Esophagus squamous epithelium (tissue), 5 donors: ENCODE results near the gene CCDC15. TPM values are rescaled to one million over a fixed set of nuclear protein-coding genes. Genes with fewer than 3 reads are reported as not detected.
"Not testable (repeated sequence)": the region's sequence is repeated elsewhere in the genome, so short reads cannot be mapped to it uniquely, and the experiment has no call there.

Source experiments
- DNase-seq: peaks from one replicate; lab custom pipeline; 2025; lab: John Stamatoyannopoulos, UW
- H3K27ac ChIP-seq, 4 donors: fragments of 200-600 bp; sonication (generic); one replicate each; pipeline ENCODE4 v1.5.1; 2016 to 2019; ENCODE audit warnings: mild to moderate bottlenecking in 1 of 4
- H3K27me3 ChIP-seq, 4 donors: fragments of 200-600 bp; sonication (generic); 1 replicate in 3 of 4; 2 replicates in 1 of 4; pipeline versions ENCODE4 v1.5.1 to v1.6.0; 2017 to 2021; ENCODE audit warnings: antibody characterized with exemption in 1 of 4
- H3K36me3 ChIP-seq, 3 donors: fragments of 200-600 bp; sonication (generic); one replicate each; pipeline ENCODE4 v1.5.1; 2016 to 2019
- H3K4me1 ChIP-seq, 3 donors: fragments of 200-600 bp; sonication (generic); one replicate each; pipeline ENCODE4 v1.5.1; 2017 to 2019
- H3K4me3 ChIP-seq, 4 donors: fragments of 200-600 bp; sonication (generic); 1 replicate in 3 of 4; 2 replicates in 1 of 4; pipeline ENCODE4 v1.5.1; 2016 to 2019; ENCODE audit warnings: mild to moderate bottlenecking in 2 of 4, moderate library complexity in 1 of 4
- H3K9me3 ChIP-seq, 3 donors: fragments of 200-600 bp; sonication (generic); one replicate each; pipeline ENCODE4 v1.5.1; 2016 to 2019
- POLR2A ChIP-seq, 4 donors: fragments of 450-650 bp; IDR thresholded peaks; one replicate each; pipeline ENCODE4 v1.6.1; 2017; ENCODE audit warnings: antibody characterized with exemption in 4 of 4, mild to moderate bottlenecking in 4 of 4, moderate library complexity in 3 of 4
- WGBS, 2 donors: methylation state at CpG; one replicate each; pipeline ENCODE4 v1.1.5; 2018; 5-methylcytosine and 5-hydroxymethylcytosine counted together
- intact Hi-C: fragments of 100-400 bp; cut with DNase I; formaldehyde crosslinking; loops from one replicate; pipeline ENCODE4 v1.15.0; 2022
- total RNA-seq, 4 donors: library from RNA; depleted of rRNA; stranded (reverse); fragments of >200 nt; gene quantifications; one replicate each; pipeline ENCODE4 v1.1.0, GENCODE V29; 2016
- TF ChIP-seq, protein P1 (sequence below), 6 experiments: fragments of 450-650 bp in 4 of 6; fragments of 200-600 bp in 2 of 6; sonication (generic) in 2 of 6; IDR thresholded peaks; one replicate each; pipeline ENCODE4 v1.5.1; 2016 to 2019; ENCODE audit warnings: antibody characterized with exemption in 6 of 6, mild to moderate bottlenecking in 4 of 6, moderate library complexity in 4 of 6
- donor health status: DM: yes; HTN: yes; CAD: no.

The CCDC15 gene
- total RNA-seq, 4 donors from 2014 or later = 2.0 to 3.2 (median 2.9) TPM

DNA sequence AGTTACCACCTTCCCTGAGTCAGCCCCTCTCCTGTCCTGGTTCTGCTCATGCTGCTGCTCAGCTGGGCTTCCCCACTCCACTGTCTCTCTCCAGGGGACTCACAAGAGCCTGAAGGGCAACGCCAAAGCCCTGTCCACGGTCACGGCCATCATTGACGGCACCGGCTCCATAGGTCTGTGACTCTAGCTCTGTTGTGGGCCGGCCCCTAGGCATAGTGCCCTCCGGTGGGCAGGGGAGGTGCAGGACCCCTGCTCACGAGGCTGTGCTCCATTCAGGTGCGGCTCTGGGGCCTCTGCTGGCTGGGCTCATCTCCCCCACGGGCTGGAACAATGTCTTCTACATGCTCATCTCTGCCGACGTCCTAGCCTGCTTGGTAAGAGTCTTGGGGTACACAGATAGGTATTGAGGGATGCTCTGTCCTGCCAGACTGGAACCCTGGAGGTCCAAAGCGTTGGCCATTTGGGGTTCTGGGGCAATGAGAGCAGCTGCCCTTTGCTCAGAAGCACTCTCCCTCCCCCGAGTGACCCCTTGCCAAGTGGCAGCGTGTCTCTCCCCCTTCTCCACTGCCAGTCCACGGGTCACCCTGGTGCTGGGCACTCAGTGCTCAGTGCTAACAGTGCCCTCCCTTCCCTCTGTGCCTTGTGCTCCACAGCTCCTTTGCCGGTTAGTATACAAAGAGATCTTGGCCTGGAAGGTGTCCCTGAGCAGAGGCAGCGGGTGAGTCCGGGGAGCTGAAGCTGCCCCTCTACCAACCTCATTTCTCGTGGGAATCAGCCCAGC, 131.5 kb downstream of the CCDC15 start:
- peaks cover 0 to 7% (median 0%) of the 10 kb centered on the region in 4 donors for H3K27me3 ChIP-seq
- no peak overlapping the region for H3K27ac ChIP-seq
- 85 to 94% methylated on average over 4 to 6 of the region's 20 CpGs for WGBS, 2 donors
- H3K9me3 ChIP-seq = no peaks in the 10 kb centered on the region
- peaks cover 0 to 23% (median 0%) of the 10 kb centered on the region in 3 donors for H3K36me3 ChIP-seq
- intact Hi-C loops = no loop called here
- no peak for DNase-seq
- no peak overlapping the region for H3K4me3 ChIP-seq
- TF ChIP-seq, protein P1, sequence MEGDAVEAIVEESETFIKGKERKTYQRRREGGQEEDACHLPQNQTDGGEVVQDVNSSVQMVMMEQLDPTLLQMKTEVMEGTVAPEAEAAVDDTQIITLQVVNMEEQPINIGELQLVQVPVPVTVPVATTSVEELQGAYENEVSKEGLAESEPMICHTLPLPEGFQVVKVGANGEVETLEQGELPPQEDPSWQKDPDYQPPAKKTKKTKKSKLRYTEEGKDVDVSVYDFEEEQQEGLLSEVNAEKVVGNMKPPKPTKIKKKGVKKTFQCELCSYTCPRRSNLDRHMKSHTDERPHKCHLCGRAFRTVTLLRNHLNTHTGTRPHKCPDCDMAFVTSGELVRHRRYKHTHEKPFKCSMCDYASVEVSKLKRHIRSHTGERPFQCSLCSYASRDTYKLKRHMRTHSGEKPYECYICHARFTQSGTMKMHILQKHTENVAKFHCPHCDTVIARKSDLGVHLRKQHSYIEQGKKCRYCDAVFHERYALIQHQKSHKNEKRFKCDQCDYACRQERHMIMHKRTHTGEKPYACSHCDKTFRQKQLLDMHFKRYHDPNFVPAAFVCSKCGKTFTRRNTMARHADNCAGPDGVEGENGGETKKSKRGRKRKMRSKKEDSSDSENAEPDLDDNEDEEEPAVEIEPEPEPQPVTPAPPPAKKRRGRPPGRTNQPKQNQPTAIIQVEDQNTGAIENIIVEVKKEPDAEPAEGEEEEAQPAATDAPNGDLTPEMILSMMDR (IDR thresholded peaks at IDR 0.05) = no peak
- no peak for TF ChIP-seq POLR2A (IDR thresholded peaks at IDR 0.05)
- peaks cover 0 to 38% (median 14%) of the 10 kb centered on the region in 3 donors for H3K4me1 ChIP-seq

DNA sequence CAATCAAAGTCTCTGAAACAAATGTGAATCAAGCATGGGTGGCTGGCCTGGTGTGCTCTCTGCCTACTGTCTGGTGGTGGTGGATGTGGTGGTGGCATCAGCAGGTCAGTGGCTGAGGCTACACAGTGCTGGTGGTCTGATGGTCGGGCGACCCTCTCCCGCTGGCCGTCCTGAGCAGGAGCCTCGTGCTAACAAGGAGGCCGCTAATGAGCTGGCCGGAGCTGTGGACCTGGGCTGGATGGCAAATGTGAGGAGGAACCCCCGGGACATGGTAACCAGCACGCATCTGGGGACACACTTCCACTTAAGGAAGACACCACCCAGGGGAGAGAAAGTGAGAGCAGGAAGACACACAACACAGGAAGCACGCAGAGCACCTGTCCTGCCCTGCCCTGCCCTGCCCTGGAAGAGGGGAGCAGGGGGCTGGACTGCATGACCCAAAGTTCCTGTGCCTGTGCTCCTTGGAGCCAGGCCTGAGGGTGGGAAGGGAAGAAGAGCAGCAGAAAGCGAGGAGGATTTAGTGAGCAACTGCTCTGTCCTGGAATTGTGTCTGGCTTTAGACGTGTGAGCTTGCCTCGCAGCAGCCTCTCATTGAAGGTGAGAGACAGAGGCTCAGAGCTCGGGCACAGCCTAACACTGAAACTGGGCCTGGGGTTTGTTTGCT, 132.8 kb downstream of the CCDC15 start:
- TF ChIP-seq, protein P1 (IDR thresholded peaks at IDR 0.05) = no peak
- TF ChIP-seq POLR2A (IDR thresholded peaks at IDR 0.05) = no peak
- intact Hi-C loops = no loop called here
- 84 to 88% methylated on average over 8 to 9 of the region's 14 CpGs for WGBS, 2 donors

DNA sequence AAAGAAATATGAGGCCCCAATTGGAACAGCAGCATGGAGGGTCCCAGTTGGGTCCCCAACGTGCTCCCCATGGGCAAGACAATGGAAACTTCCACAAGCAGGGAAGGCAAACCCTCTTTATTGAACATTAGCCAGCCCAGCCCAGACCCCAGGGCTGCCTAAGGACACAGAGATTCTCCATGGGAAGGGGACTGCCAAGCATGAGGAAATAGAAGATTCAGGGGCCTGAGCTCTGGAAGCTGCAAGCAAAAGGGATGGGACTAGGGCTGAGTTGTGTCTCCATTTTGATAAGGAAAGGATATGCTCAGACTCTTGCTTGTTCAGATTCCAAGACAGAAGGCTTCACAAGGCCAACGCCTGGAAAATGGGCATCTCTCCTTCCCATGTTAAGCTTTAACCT, 134.1 kb downstream of the CCDC15 start:
- 60 to 84% methylated on average over 1 to 2 of the region's 2 CpGs for WGBS, 2 donors
- no peaks in the 10 kb centered on the region for H3K9me3 ChIP-seq
- TF ChIP-seq, protein P1 (IDR thresholded peaks at IDR 0.05) = no peak
- no peak for TF ChIP-seq POLR2A (IDR thresholded peaks at IDR 0.05)
- H3K27me3 ChIP-seq = peaks cover 0 to 7% (median 0%) of the 10 kb centered on the region in 4 donors
- peaks cover 0 to 31% (median 8%) of the 10 kb centered on the region in 3 donors for H3K4me1 ChIP-seq
- intact Hi-C loops = no loop called here
- H3K36me3 ChIP-seq = peaks cover 0 to 23% (median 0%) of the 10 kb centered on the region in 3 donors
- no peak overlapping the region for H3K4me3 ChIP-seq
- no peak overlapping the region for H3K27ac ChIP-seq
- DNase-seq = no peak

More for the DNA sequence above, 132.8 kb downstream of the CCDC15 start:
- no peak for DNase-seq
- Histone ChIP-seq H3K27me3 (peaks cover 0 to 7% (median 0%) of the 10 kb centered on the region in 4 donors), H3K9me3 (no peaks in the 10 kb centered on the region), H3K4me1 (peaks cover 0 to 42% (median 14%) of the 10 kb centered on the region in 3 donors), H3K4me3 (no peak overlapping the region), H3K36me3 (peaks cover 0 to 23% (median 0%) of the 10 kb centered on the region in 3 donors), H3K27ac (no peak overlapping the region)

DNA sequence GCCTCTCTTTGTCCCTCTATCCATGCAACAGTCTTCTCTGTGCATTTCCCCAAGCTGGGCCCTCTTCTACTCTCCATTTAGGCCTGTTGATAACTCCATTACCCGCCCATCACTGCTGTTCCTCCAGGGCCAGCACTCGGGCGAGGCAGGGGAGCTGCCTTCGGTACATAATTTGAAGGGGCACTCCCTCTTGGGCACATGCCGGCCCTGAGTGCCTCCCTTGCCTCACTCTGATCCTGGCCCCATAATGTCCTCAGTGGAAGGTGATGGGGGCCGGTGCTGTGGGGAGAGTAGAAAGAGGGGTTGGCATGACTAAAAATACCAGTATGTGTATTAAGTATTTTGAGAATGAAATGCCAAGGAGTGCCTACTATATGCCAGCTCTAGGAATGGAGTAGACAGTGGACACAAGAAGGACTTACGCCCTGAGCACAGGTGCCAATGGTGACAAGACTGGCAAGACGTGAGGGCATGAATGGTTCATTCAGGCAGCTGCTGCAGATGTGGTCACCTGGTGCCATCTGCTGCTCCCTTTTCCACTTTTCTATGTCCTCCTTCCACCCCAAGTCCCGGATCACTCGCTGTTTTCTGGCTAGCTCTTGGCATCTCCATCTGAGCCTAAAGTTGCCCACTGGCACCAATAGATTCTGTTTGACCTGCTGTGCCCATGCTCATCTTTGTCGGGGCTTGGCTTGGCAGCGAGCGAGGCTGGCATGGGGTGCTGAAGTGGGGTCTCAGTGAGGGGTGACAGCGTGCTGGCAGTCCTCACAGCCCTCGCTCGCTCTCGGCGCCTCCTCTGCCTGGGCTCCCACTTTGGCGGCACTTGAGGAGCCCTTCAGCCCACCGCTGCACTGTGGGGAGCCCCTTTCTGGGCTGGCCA, 134.8 kb downstream of the CCDC15 start:
- Histone ChIP-seq H3K27me3 (peaks cover 0 to 7% (median 0%) of the 10 kb centered on the region in 4 donors), H3K9me3 (no peaks in the 10 kb centered on the region), H3K4me1 (peaks cover 0 to 24% (median 3%) of the 10 kb centered on the region in 3 donors), H3K27ac (no peak overlapping the region), H3K36me3 (peaks cover 0 to 23% (median 0%) of the 10 kb centered on the region in 3 donors), H3K4me3 (no peak overlapping the region)
- intact Hi-C loops = no loop called here
- 79 to 88% methylated on average over 9 to 12 of the region's 20 CpGs for WGBS, 2 donors
- no peak for TF ChIP-seq POLR2A (IDR thresholded peaks at IDR 0.05)
- TF ChIP-seq, protein P1 (IDR thresholded peaks at IDR 0.05) = no peak
- DNase-seq = no peak

DNA sequence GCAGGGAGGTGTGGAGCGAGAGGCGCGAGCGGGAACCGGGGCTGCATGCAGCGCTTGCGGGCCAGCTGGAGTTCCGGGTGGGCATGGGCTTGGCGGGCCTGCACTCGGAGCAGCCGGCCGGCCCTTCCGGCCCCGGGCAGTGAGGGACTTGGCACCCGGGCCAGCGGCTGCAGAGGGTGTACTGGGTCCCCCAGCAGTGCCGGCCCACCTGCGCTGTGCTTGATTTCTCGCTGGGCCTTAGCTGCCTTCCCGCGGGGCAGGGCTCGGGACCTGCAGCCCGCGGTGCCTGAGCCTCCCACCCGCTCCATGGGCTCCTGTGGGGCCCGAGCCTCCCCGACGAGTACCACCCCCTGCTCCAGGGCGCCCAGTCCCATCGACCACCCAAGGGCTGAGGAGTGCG, 135.5 kb downstream of the CCDC15 start:
- H3K9me3 ChIP-seq, H3K4me3 ChIP-seq, intact Hi-C loops, H3K27ac ChIP-seq, DNase-seq, H3K27me3 ChIP-seq: not testable (repeated sequence)
- WGBS, 2 donors = no CpG with 5 or more reads among the region's 31 CpGs
- Histone ChIP-seq H3K4me1 (peaks cover 0 to 18% (median 0%) of the 10 kb centered on the region in 3 donors), H3K36me3 (peaks cover 0 to 23% (median 0%) of the 10 kb centered on the region in 3 donors)

DNA sequence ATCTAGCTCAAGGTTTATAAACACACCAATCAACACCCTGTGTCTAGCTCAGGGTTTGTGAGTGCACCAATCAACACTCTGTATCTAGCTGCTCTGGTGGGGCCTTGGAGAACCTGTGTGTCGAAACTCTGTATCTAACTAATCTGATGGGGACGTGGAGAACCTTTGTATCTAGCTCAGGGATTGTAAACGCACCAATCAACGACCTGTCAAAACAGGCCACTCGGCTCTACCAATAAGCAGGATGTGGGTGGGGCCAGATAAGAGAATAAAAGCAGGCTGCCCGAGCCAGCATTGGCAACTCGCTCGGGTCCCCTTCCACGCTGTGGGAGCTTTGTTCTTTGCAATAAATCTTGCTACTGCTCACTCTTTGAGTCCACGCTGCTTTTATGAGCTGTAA, 136.1 kb downstream of the CCDC15 start:
- H3K27ac ChIP-seq, H3K9me3 ChIP-seq, H3K4me3 ChIP-seq, DNase-seq, H3K27me3 ChIP-seq, intact Hi-C loops: not testable (repeated sequence)
- 59 to 70% methylated on average over 5 to 10 of the region's 10 CpGs for whole genome bisulfite sequencing, 2 donors
- H3K36me3 ChIP-seq = peaks cover 0 to 24% (median 0%) of the 10 kb centered on the region in 3 donors
- H3K4me1 ChIP-seq = peaks cover 0 to 12% (median 0%) of the 10 kb centered on the region in 3 donors
